ENCODE measurements around the gene MORC3.
"Not testable (repeated sequence)": the region's sequence is repeated elsewhere in the genome, so short reads cannot be mapped to it uniquely, and the experiment has no call there.

DNA sequence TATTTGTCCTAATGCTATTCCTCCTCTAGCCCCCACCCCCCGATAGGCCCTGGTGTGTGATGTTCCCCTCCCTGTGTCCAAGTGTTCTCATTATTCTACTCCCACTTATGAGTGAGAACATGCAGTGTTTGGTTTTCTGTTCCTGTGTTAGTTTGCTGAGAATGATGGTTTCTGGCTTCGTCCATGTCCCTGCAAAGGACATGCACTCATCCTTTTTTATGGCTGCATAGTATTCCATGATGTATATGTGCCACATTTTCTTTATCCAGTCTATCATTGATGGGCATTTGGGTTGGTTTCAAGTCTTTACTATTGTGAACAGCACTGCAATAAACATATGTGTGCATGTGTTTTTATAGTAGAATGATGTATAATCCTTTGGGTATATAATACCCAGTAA, 6.6 kb upstream of the MORC3 start:
- TF ChIP-seq, protein P1, sequence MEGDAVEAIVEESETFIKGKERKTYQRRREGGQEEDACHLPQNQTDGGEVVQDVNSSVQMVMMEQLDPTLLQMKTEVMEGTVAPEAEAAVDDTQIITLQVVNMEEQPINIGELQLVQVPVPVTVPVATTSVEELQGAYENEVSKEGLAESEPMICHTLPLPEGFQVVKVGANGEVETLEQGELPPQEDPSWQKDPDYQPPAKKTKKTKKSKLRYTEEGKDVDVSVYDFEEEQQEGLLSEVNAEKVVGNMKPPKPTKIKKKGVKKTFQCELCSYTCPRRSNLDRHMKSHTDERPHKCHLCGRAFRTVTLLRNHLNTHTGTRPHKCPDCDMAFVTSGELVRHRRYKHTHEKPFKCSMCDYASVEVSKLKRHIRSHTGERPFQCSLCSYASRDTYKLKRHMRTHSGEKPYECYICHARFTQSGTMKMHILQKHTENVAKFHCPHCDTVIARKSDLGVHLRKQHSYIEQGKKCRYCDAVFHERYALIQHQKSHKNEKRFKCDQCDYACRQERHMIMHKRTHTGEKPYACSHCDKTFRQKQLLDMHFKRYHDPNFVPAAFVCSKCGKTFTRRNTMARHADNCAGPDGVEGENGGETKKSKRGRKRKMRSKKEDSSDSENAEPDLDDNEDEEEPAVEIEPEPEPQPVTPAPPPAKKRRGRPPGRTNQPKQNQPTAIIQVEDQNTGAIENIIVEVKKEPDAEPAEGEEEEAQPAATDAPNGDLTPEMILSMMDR (conservative IDR thresholded peaks at IDR 0.05) = not testable (repeated sequence)
- TF ChIP-seq EZH2 (IDR thresholded peaks at IDR 0.05; ENCODE audit: low read depth) = not testable (repeated sequence)
